T-helper 9 cell (primary cell): Measurements from ENCODE around the gene SH3BP4.

ENCODE experiments used
- DNase-seq: peaks from one replicate; pipeline ENCODE4 v3.0.0-alpha.2; 2020

SH3BP4 gene

GRCh38 chr2:234968631-234969305 is 17.0 kb downstream of the SH3BP4 start:
- DNase-seq, result no peak

GRCh38 chr2:234969306-234970098 is 17.7 kb downstream of the SH3BP4 start:
- no peak for DNase-seq

DNA sequence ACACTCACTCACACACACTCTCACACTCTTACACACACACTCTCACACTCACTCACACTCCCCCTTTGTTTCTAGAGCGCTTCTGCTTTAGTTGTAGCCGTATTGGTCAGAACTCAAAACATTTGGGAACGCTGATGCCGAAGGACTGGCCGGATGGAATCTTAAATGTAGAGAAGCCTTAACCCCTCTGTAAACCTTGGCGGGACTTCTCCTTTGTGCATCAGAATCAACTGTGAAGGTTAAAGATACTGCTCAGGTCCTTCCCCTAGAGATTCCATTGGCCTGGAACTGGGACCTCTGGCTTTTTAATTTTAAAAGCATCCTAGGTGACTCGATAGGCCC is 18.3 kb downstream of the SH3BP4 start:
- DNase-seq, result no peak

- DNase-seq, result no peak
These were observed 18.7 kb downstream of the SH3BP4 start for GRCh38 chr2:234970477-234970882.

GRCh38 chr2:234971496-234971895 is 19.7 kb downstream of the SH3BP4 start:
- DNase-seq, result no peak

- DNase-seq, result no peak
These were observed 21.2 kb downstream of the SH3BP4 start for GRCh38 chr2:234973008-234973407.

DNA sequence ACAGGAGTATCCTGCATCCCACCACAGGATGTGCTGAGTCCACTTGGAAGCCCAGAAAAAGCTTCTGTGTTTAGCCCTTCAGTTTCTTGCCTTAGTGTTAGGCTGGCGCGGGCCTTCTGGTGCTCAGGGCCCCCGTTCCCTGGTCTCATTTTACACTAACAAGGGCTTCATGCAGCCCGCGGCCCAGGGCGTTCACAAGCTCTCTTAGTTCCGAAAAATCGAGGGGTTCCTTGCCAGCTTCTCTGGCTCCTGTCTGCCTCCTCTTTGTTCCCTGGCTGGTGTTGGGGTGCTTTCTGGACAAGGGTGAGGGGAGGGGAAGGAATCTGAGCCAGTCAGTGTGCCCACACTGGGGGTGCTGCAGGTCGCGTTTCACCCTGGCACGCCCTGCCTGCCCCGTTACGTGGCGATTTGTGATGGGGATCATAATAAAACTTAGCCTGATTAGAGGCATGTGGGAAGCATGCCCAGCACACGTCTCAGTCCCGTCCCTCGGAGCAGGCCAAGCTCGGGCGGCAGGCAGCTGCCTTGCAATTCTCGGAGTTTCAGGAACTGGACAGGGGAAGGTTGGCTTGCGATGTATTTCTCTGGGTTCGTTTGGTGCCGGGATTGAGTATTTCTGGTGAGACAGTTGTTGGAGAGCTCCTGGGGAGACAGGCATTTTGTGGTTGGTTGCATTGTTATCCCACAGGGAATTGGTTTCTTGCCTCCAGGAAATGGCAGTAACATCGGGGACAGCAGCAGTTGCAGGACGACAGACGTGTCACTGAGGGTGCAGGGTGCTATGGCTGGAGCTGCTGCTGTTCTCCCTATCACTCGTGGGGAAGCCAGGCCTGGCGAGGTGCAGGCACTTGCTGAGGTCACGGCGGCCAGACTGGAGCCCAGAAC is 22.9 kb downstream of the SH3BP4 start:
- no peak for DNase-seq

- no peak for DNase-seq
These were observed 23.8 kb downstream of the SH3BP4 start for GRCh38 chr2:234975611-234976010.

- DNase-seq, result no peak
These were observed 24.8 kb downstream of the SH3BP4 start for GRCh38 chr2:234976479-234977227.

GRCh38 chr2:234977228-234977679 is 25.4 kb downstream of the SH3BP4 start:
- no peak for DNase-seq

GRCh38 chr2:234978466-234979203 is 26.8 kb downstream of the SH3BP4 start:
- no peak for DNase-seq

DNA sequence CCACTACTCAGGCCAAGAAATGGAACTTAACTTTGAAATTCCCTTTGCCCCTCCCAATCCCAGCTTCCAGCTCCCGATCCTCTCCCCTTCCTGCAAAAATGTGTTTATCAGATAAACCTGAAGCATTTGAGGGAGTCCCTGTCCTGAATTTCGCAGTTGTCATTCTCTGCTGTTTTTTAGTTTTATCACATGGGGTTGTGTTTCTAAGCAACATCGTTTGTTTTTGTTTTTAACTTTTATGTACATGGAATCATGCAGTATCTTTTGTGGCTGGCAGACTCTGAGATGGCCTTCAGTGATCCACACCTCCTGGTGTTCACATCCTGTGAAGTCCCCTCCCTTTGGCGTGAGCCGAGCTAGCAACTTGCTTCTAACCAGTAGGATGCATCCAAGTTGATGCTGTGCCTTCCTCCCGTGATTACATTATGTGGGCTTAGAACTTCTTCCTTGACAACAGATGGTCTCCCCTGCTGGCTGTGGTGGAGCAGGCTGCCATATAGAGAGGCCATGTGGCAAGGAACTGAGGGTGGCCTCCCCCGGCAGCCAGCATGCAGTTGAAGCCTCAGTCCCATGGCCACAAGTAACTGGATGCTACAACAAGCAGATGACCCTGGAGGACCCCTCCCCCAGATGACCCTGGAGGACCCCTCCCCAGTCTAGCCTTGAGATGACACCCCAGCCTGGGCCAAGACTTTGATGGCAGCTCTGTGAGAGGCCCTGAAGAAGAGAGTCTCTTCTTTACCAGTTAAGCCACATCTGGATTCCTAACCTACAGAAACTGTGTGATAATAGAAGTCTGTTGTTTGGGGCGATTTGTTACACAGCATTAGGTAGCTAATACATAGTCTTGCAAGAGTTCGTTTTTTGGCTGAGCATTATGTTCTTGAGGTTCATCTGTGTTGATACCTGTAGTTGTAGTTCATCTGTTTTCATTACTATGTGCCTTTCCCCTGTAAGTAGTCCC is 27.7 kb downstream of the SH3BP4 start:
- DNase-seq, result no peak

- no peak for DNase-seq
These were observed 28.8 kb downstream of the SH3BP4 start for GRCh38 chr2:234980451-234981187.

- DNase-seq, result no peak
These were observed 29.6 kb downstream of the SH3BP4 start for GRCh38 chr2:234981197-234982095.

GRCh38 chr2:234982096-234982834 is 30.4 kb downstream of the SH3BP4 start:
- DNase-seq, result no peak

DNA sequence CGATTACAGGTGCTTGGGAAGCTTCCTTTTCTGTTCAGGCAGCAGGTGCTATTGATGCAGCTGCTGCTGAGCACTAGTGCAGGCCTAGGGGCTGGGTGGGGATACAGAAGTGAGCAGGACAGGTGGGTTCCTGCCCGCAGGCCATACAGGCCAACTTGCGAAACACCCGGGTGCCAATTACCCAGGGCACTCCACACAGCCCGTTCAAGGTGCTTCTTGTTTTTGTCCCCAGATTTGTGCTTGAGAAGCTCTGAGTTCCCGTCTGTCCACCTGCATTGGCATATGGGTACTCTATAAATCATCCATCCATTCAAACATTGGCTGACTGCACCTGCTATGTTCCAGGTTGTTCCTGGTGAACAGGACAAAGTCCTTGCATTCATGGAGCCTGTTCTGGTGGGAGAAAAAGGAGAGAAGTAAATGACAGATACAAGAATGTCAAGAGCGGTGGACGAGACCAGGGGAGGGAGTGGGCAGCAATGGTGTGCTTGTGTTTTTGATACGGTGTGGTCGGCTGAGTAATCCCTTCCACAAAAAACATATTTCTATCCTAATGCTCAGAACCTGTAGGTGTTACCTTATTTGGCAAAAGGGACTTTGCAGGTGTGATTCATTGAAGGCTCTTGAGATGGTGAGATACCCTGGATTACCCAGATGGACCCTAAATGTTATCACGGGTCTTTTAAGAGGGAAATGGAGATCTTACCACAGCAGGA is 31.4 kb downstream of the SH3BP4 start:
- no peak for DNase-seq

- no peak for DNase-seq
These were observed 33.9 kb downstream of the SH3BP4 start for GRCh38 chr2:234985608-234986245.
